Colon (tissue), 2 donors: ENCODE data around the gene GAGE12D.
"Not testable (repeated sequence)": the region's sequence is repeated elsewhere in the genome, so short reads cannot be mapped to it uniquely, and the experiment has no call there.

Experiments
- FAIRE-seq: peaks from 2 replicates; lab custom pipeline; 2012; peaks lifted over from hg19 to GRCh38; lab: Jason Lieb, UNC
- donor health status: control.
- donor health status: control.

Gene GAGE12D, protein sequence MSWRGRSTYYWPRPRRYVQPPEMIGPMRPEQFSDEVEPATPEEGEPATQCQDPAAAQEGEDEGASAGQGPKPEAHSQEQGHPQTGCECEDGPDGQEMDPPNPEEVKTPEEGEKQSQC

DNA sequence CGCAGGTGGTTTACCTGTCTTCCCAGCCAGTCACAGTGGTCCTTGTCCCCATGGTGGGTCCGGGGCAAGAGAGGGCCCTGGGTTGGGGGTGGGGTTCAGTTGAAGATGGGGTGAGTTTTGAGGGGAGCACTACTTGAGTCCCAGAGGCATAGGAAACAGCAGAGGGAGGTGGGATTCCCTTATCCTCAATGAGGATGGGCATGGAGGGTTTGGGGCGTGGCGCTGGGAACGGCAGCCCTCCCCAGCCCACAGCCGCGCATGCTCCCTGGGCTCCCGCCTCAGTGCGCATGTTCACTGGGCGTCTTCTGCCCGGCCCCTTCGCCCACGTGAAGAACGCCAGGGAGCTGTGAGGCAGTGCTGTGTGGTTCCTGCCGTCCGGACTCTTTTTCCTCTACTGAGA is at the start of gene GAGE12D:
GAGE12D (plus strand) TSS at position 301 of the 400 bp plus-strand sequence. CDS start 1,155 bp downstream, outside the sequence.
- FAIRE-seq = not testable (repeated sequence)

DNA sequence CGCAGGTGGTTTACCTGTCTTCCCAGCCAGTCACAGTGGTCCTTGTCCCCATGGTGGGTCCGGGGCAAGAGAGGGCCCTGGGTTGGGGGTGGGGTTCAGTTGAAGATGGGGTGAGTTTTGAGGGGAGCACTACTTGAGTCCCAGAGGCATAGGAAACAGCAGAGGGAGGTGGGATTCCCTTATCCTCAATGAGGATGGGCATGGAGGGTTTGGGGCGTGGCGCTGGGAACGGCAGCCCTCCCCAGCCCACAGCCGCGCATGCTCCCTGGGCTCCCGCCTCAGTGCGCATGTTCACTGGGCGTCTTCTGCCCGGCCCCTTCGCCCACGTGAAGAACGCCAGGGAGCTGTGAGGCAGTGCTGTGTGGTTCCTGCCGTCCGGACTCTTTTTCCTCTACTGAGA is 9.7 kb upstream of the GAGE12D start, which contains the start of gene GAGE12C:
GAGE12C (plus strand) TSS at position 301 of the 400 bp plus-strand sequence. CDS start 1,155 bp downstream, outside the sequence.
- not testable (repeated sequence) for FAIRE-seq

DNA sequence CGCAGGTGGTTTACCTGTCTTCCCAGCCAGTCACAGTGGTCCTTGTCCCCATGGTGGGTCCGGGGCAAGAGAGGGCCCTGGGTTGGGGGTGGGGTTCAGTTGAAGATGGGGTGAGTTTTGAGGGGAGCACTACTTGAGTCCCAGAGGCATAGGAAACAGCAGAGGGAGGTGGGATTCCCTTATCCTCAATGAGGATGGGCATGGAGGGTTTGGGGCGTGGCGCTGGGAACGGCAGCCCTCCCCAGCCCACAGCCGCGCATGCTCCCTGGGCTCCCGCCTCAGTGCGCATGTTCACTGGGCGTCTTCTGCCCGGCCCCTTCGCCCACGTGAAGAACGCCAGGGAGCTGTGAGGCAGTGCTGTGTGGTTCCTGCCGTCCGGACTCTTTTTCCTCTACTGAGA is 9.5 kb downstream of the GAGE12D start, which contains the start of gene GAGE12E:
GAGE12E (plus strand) TSS at position 301 of the 400 bp plus-strand sequence. CDS start 1,155 bp downstream, outside the sequence.
- FAIRE-seq = not testable (repeated sequence)

DNA sequence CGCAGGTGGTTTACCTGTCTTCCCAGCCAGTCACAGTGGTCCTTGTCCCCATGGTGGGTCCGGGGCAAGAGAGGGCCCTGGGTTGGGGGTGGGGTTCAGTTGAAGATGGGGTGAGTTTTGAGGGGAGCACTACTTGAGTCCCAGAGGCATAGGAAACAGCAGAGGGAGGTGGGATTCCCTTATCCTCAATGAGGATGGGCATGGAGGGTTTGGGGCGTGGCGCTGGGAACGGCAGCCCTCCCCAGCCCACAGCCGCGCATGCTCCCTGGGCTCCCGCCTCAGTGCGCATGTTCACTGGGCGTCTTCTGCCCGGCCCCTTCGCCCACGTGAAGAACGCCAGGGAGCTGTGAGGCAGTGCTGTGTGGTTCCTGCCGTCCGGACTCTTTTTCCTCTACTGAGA is 19.0 kb downstream of the GAGE12D start, which contains the start of gene GAGE12F:
GAGE12F (plus strand) TSS at position 301 of the 400 bp plus-strand sequence. CDS start 1,155 bp downstream, outside the sequence.
- FAIRE-seq = not testable (repeated sequence)

DNA sequence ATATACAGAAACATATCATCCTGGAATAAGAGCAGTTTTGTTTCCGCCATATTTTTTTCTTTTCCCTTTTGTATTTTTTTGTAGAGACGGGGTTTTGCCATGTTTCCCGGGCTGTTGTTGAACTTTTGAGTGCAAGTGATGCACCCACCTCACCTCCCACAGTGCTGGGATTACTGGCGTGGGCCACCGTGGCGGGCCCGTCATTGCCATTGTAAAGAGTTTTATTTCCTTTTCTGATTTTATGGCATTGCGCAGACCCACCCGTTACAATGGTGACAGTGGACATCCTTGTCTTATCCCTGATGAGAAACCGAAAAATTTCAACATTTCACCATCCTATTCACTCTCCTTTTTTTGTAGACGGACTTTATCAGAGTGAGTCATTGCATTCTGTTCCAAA is 27.2 kb downstream of the GAGE12D start:
- FAIRE-seq = not testable (repeated sequence)

DNA sequence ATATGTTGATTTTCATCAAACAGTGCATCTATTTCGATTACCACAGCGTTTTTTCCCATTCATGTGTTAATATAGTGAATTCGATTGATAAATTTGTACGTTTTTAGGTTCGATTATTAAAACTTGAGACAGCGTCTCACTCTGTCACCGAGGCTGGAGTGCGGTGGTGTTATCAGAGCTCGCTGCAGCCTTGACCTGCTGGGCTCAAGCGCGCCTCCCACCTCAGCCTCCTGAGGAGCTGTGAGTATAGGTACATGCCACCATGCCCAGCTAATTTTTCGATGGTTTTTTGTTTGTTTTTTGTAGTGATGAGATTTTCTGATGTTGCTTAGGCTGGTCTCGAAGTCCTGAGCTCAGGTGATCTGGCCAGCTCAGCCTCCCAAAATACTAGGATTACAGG is 27.6 kb downstream of the GAGE12D start:
- not testable (repeated sequence) for FAIRE-seq

DNA sequence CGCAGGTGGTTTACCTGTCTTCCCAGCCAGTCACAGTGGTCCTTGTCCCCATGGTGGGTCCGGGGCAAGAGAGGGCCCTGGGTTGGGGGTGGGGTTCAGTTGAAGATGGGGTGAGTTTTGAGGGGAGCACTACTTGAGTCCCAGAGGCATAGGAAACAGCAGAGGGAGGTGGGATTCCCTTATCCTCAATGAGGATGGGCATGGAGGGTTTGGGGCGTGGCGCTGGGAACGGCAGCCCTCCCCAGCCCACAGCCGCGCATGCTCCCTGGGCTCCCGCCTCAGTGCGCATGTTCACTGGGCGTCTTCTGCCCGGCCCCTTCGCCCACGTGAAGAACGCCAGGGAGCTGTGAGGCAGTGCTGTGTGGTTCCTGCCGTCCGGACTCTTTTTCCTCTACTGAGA is 28.6 kb downstream of the GAGE12D start, which contains the start of gene GAGE12G:
GAGE12G (plus strand) TSS at position 301 of the 400 bp plus-strand sequence. CDS start 1,155 bp downstream, outside the sequence.
- FAIRE-seq = not testable (repeated sequence)

DNA sequence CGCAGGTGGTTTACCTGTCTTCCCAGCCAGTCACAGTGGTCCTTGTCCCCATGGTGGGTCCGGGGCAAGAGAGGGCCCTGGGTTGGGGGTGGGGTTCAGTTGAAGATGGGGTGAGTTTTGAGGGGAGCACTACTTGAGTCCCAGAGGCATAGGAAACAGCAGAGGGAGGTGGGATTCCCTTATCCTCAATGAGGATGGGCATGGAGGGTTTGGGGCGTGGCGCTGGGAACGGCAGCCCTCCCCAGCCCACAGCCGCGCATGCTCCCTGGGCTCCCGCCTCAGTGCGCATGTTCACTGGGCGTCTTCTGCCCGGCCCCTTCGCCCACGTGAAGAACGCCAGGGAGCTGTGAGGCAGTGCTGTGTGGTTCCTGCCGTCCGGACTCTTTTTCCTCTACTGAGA is 38.1 kb downstream of the GAGE12D start, which contains the start of gene GAGE12H:
GAGE12H (plus strand) TSS at position 301 of the 400 bp plus-strand sequence. CDS start 1,155 bp downstream, outside the sequence.
- not testable (repeated sequence) for FAIRE-seq

DNA sequence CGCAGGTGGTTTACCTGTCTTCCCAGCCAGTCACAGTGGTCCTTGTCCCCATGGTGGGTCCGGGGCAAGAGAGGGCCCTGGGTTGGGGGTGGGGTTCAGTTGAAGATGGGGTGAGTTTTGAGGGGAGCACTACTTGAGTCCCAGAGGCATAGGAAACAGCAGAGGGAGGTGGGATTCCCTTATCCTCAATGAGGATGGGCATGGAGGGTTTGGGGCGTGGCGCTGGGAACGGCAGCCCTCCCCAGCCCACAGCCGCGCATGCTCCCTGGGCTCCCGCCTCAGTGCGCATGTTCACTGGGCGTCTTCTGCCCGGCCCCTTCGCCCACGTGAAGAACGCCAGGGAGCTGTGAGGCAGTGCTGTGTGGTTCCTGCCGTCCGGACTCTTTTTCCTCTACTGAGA is 47.7 kb downstream of the GAGE12D start, which contains the start of gene GAGE2A:
GAGE2A (plus strand) TSS at position 301 of the 400 bp plus-strand sequence. CDS start 1,155 bp downstream, outside the sequence.
- not testable (repeated sequence) for FAIRE-seq

DNA sequence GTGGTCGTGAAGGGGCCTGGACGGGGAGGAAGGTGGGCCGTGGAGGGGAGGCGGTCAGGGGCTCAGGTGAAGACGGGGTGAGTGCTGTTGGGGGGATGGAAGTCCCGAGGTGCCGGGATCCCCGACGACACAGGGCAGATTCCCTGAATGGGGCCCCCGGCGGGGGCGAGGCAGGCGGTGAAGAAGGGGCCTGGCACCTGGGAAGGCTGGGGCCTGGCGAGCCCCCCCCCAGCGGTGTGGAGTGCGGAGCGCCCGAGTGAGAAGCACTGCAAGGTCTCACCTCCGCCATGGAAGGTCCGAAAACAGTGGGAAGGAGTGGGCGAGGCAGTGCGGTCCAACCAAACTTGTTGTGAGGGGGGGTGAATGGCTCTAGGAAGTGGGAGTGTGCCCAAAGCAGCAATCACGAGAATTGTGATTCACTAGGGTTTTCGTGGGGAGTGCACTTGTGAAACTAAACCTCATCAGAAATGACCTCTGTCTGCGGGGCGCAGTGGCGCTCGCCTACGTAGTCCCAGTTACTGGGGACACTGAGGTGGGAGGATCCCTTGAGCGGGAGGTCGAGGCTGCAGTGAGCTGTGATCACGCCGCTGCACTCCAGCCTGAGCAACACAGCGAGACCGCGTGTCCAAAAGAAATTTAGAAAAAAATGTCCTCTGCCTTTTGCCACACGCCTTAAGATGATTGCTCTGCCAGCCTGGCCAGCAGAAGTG is 48.4 kb downstream of the GAGE12D start:
- not testable (repeated sequence) for FAIRE-seq

DNA sequence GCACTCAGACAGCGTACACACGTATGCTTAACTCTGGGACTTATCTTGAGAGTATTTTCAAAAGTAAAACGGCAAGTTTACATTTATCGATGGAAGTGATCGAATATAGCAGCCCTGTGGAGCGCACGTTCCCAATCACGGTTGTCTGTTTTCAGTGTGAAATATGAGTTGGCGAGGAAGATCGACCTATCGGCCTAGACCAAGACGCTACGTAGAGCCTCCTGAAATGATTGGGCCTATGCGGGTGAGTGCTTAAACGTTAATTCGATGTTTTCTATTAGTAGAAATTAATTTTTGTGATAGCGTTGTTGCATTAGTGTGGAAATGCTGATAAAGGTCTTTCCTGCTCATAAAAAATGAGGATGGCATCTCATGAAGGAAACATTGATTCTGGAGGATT is 49.0 kb downstream of the GAGE12D start:
- FAIRE-seq = not testable (repeated sequence)
